KMS-11 (cell line): Measurements from ENCODE around the gene PCDHB7.
"Not testable (repeated sequence)": the region's sequence is repeated elsewhere in the genome, so short reads cannot be mapped to it uniquely, and the experiment has no call there.

ENCODE experiments used
- H2AFZ ChIP-seq: fragments of 200-600 bp; sonication (generic); 2 replicates; pipeline ENCODE4 v1.6.1; 2016; ENCODE audit warnings: antibody characterized with exemption, mixed run types, low read depth
- H3K27ac ChIP-seq: fragments of 200-600 bp; sonication (generic); 2 replicates; pipeline ENCODE4 v1.6.1; 2016; ENCODE audit warnings: mild to moderate bottlenecking, mixed run types
- H3K27me3 ChIP-seq: fragments of 200-600 bp; sonication (generic); 2 replicates; pipeline ENCODE4 v1.6.1; 2017; ENCODE audit warnings: mild to moderate bottlenecking, low read depth, mixed run types, moderate library complexity; ENCODE audit not compliant: insufficient read depth
- H3K36me3 ChIP-seq: fragments of 200-600 bp; sonication (generic); 2 replicates; pipeline ENCODE4 v1.6.1; 2017; ENCODE audit warnings: mild to moderate bottlenecking, mixed run types; ENCODE audit not compliant: insufficient read depth
- H3K4me1 ChIP-seq: fragments of 200-600 bp; sonication (generic); 2 replicates; pipeline ENCODE4 v1.6.1; 2016; ENCODE audit warnings: mild to moderate bottlenecking, low read depth, mixed run types; ENCODE audit not compliant: poor library complexity, severe bottlenecking
- H3K4me2 ChIP-seq: fragments of 200-600 bp; sonication (generic); 2 replicates; pipeline ENCODE4 v1.7.0; 2016; ENCODE audit warnings: mild to moderate bottlenecking, mixed run types
- H3K4me3 ChIP-seq: fragments of 200-600 bp; sonication (generic); IDR thresholded peaks from 2 replicates; pipeline ENCODE4 v1.6.1; 2017; ENCODE audit warnings: low read depth, low read length, mixed read lengths; ENCODE audit not compliant: insufficient read depth
- H3K79me2 ChIP-seq: fragments of 200-600 bp; sonication (generic); 2 replicates; pipeline ENCODE4 v1.6.1; 2016; ENCODE audit warnings: low read depth, mixed run types; ENCODE audit not compliant: insufficient read depth
- H3K9ac ChIP-seq: fragments of 200-600 bp; sonication (generic); 2 replicates; pipeline ENCODE4 v1.6.1; 2016; ENCODE audit warnings: mild to moderate bottlenecking, mixed run types
- H4K20me1 ChIP-seq: fragments of 200-600 bp; sonication (generic); 2 replicates; pipeline ENCODE4 v1.6.1; 2016; ENCODE audit warnings: mild to moderate bottlenecking, mixed run types; ENCODE audit not compliant: insufficient read depth
- TF ChIP-seq, protein P1 (sequence below): fragments of 200-600 bp; sonication (generic); conservative IDR thresholded peaks from 2 replicates; pipeline ENCODE4 v1.6.1; 2017; ENCODE audit warnings: low read depth, mild to moderate bottlenecking, antibody characterized with exemption, low read length, moderate library complexity, mixed read lengths

PCDHB7 gene

DNA sequence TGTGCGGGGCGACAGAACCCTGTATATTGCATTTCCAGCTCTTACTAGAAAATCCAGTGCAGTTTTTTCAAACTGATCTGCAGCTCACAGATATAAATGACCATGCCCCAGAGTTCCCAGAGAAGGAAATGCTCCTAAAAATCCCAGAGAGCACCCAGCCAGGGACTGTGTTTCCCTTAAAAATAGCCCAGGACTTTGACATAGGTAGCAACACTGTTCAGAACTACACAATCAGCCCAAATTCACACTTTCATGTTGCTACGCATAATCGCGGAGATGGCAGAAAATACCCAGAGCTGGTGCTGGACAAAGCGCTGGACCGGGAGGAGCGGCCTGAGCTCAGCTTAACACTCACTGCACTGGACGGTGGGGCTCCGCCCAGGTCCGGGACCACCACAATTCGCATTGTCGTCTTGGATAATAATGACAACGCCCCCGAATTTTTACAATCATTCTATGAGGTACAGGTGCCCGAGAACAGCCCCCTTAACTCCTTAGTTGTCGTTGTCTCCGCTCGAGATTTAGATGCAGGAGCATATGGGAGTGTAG lies 36.7 kb upstream of the PCDHB7 start:
- Histone ChIP-seq H2AFZ (no peak overlapping the region), H3K9ac (no peak overlapping the region), H3K79me2 (no peaks in the 10 kb centered on the region), H4K20me1 (no peaks in the 10 kb centered on the region), H3K4me1 (no peaks in the 10 kb centered on the region), H3K36me3 (no peaks in the 10 kb centered on the region), H3K4me2 (no peak overlapping the region), H3K27ac (no peak overlapping the region), H3K27me3 (no peaks in the 10 kb centered on the region), H3K4me3 (no peak overlapping the region)
- TF ChIP-seq, protein P1, sequence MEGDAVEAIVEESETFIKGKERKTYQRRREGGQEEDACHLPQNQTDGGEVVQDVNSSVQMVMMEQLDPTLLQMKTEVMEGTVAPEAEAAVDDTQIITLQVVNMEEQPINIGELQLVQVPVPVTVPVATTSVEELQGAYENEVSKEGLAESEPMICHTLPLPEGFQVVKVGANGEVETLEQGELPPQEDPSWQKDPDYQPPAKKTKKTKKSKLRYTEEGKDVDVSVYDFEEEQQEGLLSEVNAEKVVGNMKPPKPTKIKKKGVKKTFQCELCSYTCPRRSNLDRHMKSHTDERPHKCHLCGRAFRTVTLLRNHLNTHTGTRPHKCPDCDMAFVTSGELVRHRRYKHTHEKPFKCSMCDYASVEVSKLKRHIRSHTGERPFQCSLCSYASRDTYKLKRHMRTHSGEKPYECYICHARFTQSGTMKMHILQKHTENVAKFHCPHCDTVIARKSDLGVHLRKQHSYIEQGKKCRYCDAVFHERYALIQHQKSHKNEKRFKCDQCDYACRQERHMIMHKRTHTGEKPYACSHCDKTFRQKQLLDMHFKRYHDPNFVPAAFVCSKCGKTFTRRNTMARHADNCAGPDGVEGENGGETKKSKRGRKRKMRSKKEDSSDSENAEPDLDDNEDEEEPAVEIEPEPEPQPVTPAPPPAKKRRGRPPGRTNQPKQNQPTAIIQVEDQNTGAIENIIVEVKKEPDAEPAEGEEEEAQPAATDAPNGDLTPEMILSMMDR: no peak

DNA sequence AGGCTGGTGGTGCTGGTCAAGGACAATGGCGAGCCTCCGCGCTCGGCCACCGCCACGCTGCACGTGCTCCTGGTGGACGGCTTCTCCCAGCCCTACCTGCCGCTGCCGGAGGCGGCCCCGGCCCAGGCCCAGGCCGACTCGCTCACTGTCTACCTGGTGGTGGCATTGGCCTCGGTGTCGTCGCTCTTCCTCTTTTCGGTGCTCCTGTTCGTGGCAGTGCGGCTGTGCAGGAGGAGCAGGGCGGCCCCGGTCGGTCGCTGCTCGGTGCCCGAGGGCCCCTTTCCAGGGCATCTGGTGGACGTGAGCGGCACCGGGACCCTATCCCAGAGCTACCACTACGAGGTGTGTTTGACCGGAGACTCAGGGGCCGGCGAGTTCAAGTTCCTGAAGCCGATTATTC lies 35.1 kb upstream of the PCDHB7 start:
- not testable (repeated sequence) for H2AFZ ChIP-seq, H3K9ac ChIP-seq, H3K79me2 ChIP-seq, H3K27ac ChIP-seq, H3K27me3 ChIP-seq, H3K4me1 ChIP-seq, H3K36me3 ChIP-seq, H3K4me3 ChIP-seq, H3K4me2 ChIP-seq, H4K20me1 ChIP-seq

DNA sequence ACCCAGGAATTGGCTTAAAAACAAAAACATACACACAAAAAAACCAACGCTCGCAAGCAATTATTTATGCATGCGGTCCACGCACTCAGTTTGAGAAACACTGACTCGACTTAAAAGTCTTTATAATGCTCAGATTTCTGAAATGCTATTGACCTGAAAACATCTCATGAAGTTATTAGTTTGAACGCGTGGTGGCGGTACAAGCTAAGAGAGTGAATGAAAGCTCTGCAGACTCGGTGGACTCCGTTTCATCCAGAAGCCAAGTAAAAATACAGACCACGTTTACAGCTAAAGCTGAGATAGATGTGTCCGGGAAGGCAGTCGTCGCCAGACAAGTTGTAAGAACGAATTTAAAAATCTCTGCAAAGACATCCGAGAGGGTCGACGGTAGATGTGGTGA lies 22.6 kb upstream of the PCDHB7 start, which contains the start of gene PCDHB6:
TSS of gene PCDHB6 (plus strand) at position 246 of the 400 bp plus-strand sequence. CDS start 201 bp downstream, outside the sequence.
- no peak within 1 kb of the TSS for H3K27ac ChIP-seq
- H3K27me3 ChIP-seq: no peaks in the 10 kb centered on the region
- H3K79me2 ChIP-seq: no peaks in the 10 kb centered on the region
- no peak within 1 kb of the TSS for H3K9ac ChIP-seq
- no peak within 1 kb of the TSS for H3K4me2 ChIP-seq
- no peaks in the 10 kb centered on the region for H3K36me3 ChIP-seq
- no peak within 1 kb of the TSS for H3K4me3 ChIP-seq
- TF ChIP-seq, protein P1: no peak
- no peaks in the 10 kb centered on the region for H3K4me1 ChIP-seq
- no peaks in the 10 kb centered on the region for H4K20me1 ChIP-seq
- no peak within 1 kb of the TSS for H2AFZ ChIP-seq

DNA sequence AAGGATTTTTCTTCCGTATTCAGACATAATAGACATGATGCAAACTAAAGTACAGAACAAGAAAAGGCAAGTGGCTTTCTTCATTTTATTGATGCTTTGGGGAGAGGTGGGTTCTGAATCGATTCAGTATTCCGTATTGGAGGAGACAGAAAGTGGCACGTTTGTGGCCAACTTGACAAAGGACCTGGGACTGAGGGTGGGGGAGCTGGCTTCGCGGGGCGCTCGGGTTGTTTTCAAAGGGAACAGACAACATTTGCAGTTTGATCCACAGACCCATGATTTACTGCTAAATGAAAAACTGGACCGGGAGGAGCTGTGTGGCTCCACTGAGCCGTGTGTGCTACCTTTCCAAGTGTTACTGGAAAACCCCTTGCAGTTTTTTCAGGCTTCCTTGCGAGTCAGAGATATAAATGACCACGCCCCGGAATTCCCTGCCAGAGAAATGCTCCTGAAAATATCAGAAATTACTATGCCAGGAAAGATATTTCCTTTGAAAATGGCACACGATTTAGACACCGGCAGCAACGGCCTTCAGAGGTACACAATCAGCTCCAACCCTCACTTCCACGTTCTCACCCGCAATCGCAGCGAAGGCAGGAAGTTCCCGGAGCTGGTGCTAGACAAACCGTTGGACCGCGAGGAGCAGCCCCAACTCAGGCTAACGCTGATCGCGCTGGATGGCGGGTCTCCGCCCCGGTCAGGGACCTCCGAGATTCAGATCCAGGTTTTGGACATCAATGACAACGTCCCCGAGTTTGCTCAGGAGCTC lies 22.0 kb upstream of the PCDHB7 start:
- Histone ChIP-seq H3K4me1 (no peaks in the 10 kb centered on the region), H3K27me3 (no peaks in the 10 kb centered on the region), H3K9ac (no peak overlapping the region), H3K79me2 (no peaks in the 10 kb centered on the region), H3K4me3 (no peak overlapping the region), H3K4me2 (no peak overlapping the region), H4K20me1 (no peaks in the 10 kb centered on the region), H3K27ac (no peak overlapping the region), H3K36me3 (no peaks in the 10 kb centered on the region), H2AFZ (no peak overlapping the region)
- TF ChIP-seq, protein P1: no peak

DNA sequence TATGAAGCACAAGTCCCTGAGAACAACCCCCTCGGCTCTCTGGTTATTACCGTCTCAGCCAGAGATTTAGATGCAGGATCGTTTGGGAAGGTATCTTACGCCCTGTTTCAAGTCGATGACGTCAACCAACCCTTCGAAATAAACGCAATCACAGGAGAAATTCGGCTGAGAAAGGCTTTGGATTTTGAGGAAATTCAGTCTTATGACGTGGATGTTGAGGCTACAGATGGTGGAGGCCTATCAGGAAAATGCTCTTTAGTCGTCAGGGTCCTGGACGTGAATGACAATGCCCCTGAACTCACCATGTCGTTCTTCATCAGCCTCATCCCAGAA lies 21.5 kb upstream of the PCDHB7 start:
- Histone ChIP-seq H3K36me3 (no peaks in the 10 kb centered on the region), H3K27me3 (no peaks in the 10 kb centered on the region), H3K9ac (no peak overlapping the region), H3K27ac (no peak overlapping the region), H3K4me1 (no peaks in the 10 kb centered on the region), H4K20me1 (no peaks in the 10 kb centered on the region), H3K4me2 (no peak overlapping the region), H3K4me3 (no peak overlapping the region), H3K79me2 (no peaks in the 10 kb centered on the region), H2AFZ (no peak overlapping the region)
- TF ChIP-seq, protein P1: no peak

DNA sequence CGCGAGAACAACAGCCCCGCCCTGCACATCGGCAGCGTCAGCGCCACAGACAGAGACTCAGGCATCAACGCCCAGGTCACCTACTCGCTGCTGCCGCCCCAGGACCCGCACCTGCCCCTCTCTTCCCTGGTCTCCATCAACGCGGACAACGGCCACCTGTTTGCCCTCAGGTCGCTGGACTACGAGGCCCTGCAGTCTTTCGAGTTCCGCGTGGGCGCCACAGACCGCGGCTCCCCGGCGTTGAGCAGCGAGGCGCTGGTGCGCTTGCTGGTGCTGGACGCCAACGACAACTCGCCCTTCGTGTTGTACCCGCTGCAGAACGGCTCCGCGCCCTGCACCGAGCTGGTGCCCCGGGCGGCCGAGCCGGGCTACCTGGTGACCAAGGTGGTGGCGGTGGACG lies 20.8 kb upstream of the PCDHB7 start:
- not testable (repeated sequence) for H4K20me1 ChIP-seq, H3K36me3 ChIP-seq, H3K4me2 ChIP-seq, H3K4me3 ChIP-seq, H3K9ac ChIP-seq, H3K4me1 ChIP-seq, H3K27ac ChIP-seq, H2AFZ ChIP-seq, H3K27me3 ChIP-seq, H3K79me2 ChIP-seq

DNA sequence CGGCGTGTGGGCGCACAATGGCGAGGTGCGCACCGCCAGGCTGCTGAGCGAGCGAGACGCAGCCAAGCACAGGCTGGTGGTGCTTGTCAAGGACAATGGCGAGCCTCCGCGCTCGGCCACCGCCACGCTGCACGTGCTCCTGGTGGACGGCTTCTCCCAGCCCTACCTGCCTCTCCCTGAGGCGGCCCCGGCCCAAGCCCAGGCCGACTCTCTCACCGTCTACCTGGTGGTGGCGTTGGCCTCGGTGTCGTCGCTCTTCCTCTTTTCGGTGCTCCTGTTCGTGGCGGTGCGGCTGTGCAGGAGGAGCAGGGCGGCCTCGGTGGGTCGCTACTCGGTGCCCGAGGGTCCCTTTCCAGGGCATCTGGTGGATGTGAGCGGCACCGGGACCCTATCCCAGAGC lies 20.3 kb upstream of the PCDHB7 start:
- not testable (repeated sequence) for H3K4me3 ChIP-seq, H3K79me2 ChIP-seq, H3K27me3 ChIP-seq, H2AFZ ChIP-seq, H4K20me1 ChIP-seq, H3K4me1 ChIP-seq, H3K27ac ChIP-seq, H3K4me2 ChIP-seq, H3K36me3 ChIP-seq, H3K9ac ChIP-seq
